HepG2 (cell line): ENCODE results near the gene SLC41A1. TPM values are rescaled to one million over a fixed set of nuclear protein-coding genes. Genes with fewer than 3 reads are reported as not detected.

Experiments
- ATAC-seq: fragments of 200-7000 bp; cut with Tn5 transposase; 3 replicates; pipeline ENCODE4 v1.9.1; 2020; ENCODE audit warnings: mild to moderate bottlenecking, moderate library complexity
- BruUV-seq: library from RNA; stranded (reverse); fragments of 400-500 nt; replicated peaks from 2 replicates; lab custom pipeline; 2021; lab: Mats Ljungman, UMichigan
- CTCF ChIA-PET: fragments of 300-600 bp; formaldehyde crosslinking; extraction: SDS; loops from one replicate; lab custom pipeline; 2021; ENCODE audit warnings: low total read pairs, inconsistent platforms, low intra/inter-chr PET ratio; lab: Yijun Ruan, JAX
- POLR2A ChIA-PET: fragments of 350-600 bp; sonication (Branson Sonifier 250); formaldehyde crosslinking; loops from one replicate; lab custom pipeline; 2020; ENCODE audit warnings: antibody characterized with exemption, inconsistent platforms; lab: Yijun Ruan, JAX
- DNase-seq: peaks from one replicate; pipeline ENCODE4 v3.0.0-alpha.2; 2015; ENCODE audit warnings: low spot score
- FAIRE-seq: peaks from 3 replicates; lab custom pipeline; 2011; peaks lifted over from hg19 to GRCh38; lab: Jason Lieb, UNC
- H2AFZ ChIP-seq: one replicate; pipeline ENCODE4 v1.6.1; 2011; ENCODE audit warnings: low read length, inconsistent platforms
- H3K27ac ChIP-seq: fragments of 300-600 bp; 3 replicates; pipeline ENCODE4 v1.8.0; 2011; ENCODE audit warnings: mixed run types, mild to moderate bottlenecking, mixed read lengths, low read length, inconsistent platforms; ENCODE audit not compliant: insufficient read depth; ENCODE audit errors: extremely low read length
- H3K27me3 ChIP-seq, 2 experiments: fragments of 200-600 bp in 1 of 2; 2 replicates in 1 of 2; 3 replicates in 1 of 2; pipeline versions ENCODE4 v1.6.0 to v1.8.0; 2011; ENCODE audit warnings: low read length in 2 of 2, mild to moderate bottlenecking in 2 of 2, moderate library complexity in 2 of 2, inconsistent platforms in 1 of 2; ENCODE audit not compliant: insufficient read depth in 2 of 2, control insufficient read depth in 1 of 2
- H3K36me3 ChIP-seq, 2 experiments: fragments of 200-600 bp in 1 of 2; replicated peaks in 1 of 2; 2 replicates in 1 of 2; 3 replicates in 1 of 2; pipeline versions ENCODE4 v1.5.1 to v1.8.0; 2011; ENCODE audit warnings: low read length in 2 of 2, inconsistent platforms in 1 of 2; ENCODE audit not compliant: insufficient read depth in 2 of 2, control insufficient read depth in 1 of 2
- H3K4me1 ChIP-seq: 2 replicates; pipeline ENCODE4 v1.5.1; 2012; ENCODE audit warnings: low read length, inconsistent platforms; ENCODE audit not compliant: insufficient read depth
- H3K4me2 ChIP-seq: 2 replicates; pipeline ENCODE4 v1.6.0; 2011; ENCODE audit warnings: low read depth, low read length, inconsistent platforms
- H3K4me3 ChIP-seq, 3 experiments: fragments of 200-600 bp in 1 of 3; sonication (generic), shearing (Covaris generic) in 1 of 3; replicated peaks in 1 of 3; 2 replicates each; pipeline ENCODE4 v1.5.1; 2011 to 2016; ENCODE audit warnings: low read length in 3 of 3, inconsistent platforms in 2 of 3, low read depth in 2 of 3, mild to moderate bottlenecking in 2 of 3, control low read depth in 1 of 3, mixed read lengths in 1 of 3; ENCODE audit not compliant: insufficient read depth in 1 of 3
- H3K79me2 ChIP-seq: one replicate; pipeline ENCODE4 v1.6.1; 2011; ENCODE audit warnings: low read length, inconsistent platforms; ENCODE audit not compliant: insufficient read depth
- H3K9ac ChIP-seq: 2 replicates; pipeline ENCODE4 v1.6.0; 2011; ENCODE audit warnings: mild to moderate bottlenecking, low read depth, low read length, inconsistent platforms; ENCODE audit not compliant: insufficient read depth
- H3K9me3 ChIP-seq: 2 replicates; pipeline ENCODE4 v1.5.1; 2012; ENCODE audit warnings: mild to moderate bottlenecking, low read length
- H4K20me1 ChIP-seq: 2 replicates; pipeline ENCODE4 v1.6.0; 2011; ENCODE audit warnings: inconsistent platforms, mild to moderate bottlenecking, low read length, moderate library complexity; ENCODE audit not compliant: insufficient read depth
- EHMT2 ChIP-seq: fragments of 200-600 bp; sonication (generic); IDR thresholded peaks from 2 replicates; pipeline ENCODE4 v1.7.0; 2017; ENCODE audit warnings: antibody characterized with exemption, low read depth, low read length, borderline replicate concordance
- KLF9 ChIP-seq: IDR thresholded peaks from 2 replicates; pipeline ENCODE4 v1.6.1; 2016; ENCODE audit warnings: low read depth
- MED8 ChIP-seq: sonication (generic); formaldehyde crosslinking; IDR thresholded peaks from 2 replicates; pipeline ENCODE4 v1.8.1; 2023; ENCODE audit warnings: mild to moderate bottlenecking, missing genetic modification reagents; ENCODE audit not compliant: insufficient replicate concordance
- NCOR1 ChIP-seq: fragments of 200-600 bp; sonication (generic); IDR thresholded peaks from 2 replicates; pipeline ENCODE4 v1.7.0; 2017; ENCODE audit warnings: antibody characterized with exemption, low read length, borderline replicate concordance
- NRL ChIP-seq: sonication (generic); formaldehyde crosslinking; IDR thresholded peaks from 2 replicates; pipeline ENCODE4 v1.5.0; 2020; ENCODE audit warnings: missing genetic modification reagents, mild to moderate bottlenecking, moderate library complexity, borderline replicate concordance
- PLRG1 ChIP-seq: fragments of 450-650 bp; conservative IDR thresholded peaks from 2 replicates; pipeline ENCODE4 v1.6.1; 2016
- STAT6 ChIP-seq: sonication (generic); formaldehyde crosslinking; IDR thresholded peaks from 2 replicates; pipeline ENCODE4 v1.4.0; 2020; ENCODE audit warnings: missing genetic modification reagents, mild to moderate bottlenecking, borderline replicate concordance
- TBX2 ChIP-seq: sonication (generic); formaldehyde crosslinking; IDR thresholded peaks from 2 replicates; pipeline ENCODE4 v1.5.0; 2020; ENCODE audit warnings: missing genetic modification reagents, mild to moderate bottlenecking, borderline replicate concordance
- THAP7 ChIP-seq: sonication (generic); formaldehyde crosslinking; IDR thresholded peaks from 2 replicates; pipeline ENCODE4 v1.8.1; 2023; ENCODE audit warnings: mild to moderate bottlenecking, missing genetic modification reagents
- ZMYM2 ChIP-seq: sonication (generic); formaldehyde crosslinking; IDR thresholded peaks from 2 replicates; pipeline ENCODE4 v1.8.0; 2022; ENCODE audit warnings: mild to moderate bottlenecking, missing genetic modification reagents
- ZNF180 ChIP-seq: sonication (generic); formaldehyde crosslinking; IDR thresholded peaks from 2 replicates; pipeline ENCODE4 v1.4.0; 2020; ENCODE audit warnings: low read depth, missing genetic modification reagents, borderline replicate concordance
- ZNF253 ChIP-seq: sonication (generic); formaldehyde crosslinking; IDR thresholded peaks from 2 replicates; pipeline ENCODE4 v1.8.0; 2022; ENCODE audit warnings: mild to moderate bottlenecking, missing genetic modification reagents, borderline replicate concordance
- ZNF33A ChIP-seq: sonication (generic); formaldehyde crosslinking; IDR thresholded peaks from 2 replicates; pipeline ENCODE4 v1.5.1; 2020; ENCODE audit warnings: missing genetic modification reagents, mild to moderate bottlenecking, moderate library complexity, borderline replicate concordance
- ZNF567 ChIP-seq: sonication (generic); formaldehyde crosslinking; IDR thresholded peaks from 2 replicates; pipeline ENCODE4 v1.8.1; 2023; ENCODE audit warnings: mild to moderate bottlenecking, missing genetic modification reagents, borderline replicate concordance
- ZNF720 ChIP-seq: sonication (generic); formaldehyde crosslinking; IDR thresholded peaks from 2 replicates; pipeline ENCODE4 v1.4.0; 2020; ENCODE audit warnings: missing genetic modification reagents
- ZNF776 ChIP-seq: sonication (generic); formaldehyde crosslinking; IDR thresholded peaks from 2 replicates; pipeline ENCODE4 v1.4.0; 2020; ENCODE audit warnings: mild to moderate bottlenecking, missing genetic modification reagents
- in situ Hi-C: cut with HindIII; loops from 2 replicates; pipeline ENCODE4 v1.10.0; 2017; ENCODE audit warnings: low pct_unique_long_range_greater_than_20kb; ENCODE audit not compliant: extremely low pct_ligation_motif_present
- intact Hi-C: fragments of 100-400 bp; cut with micrococcal nuclease; formaldehyde crosslinking; loops from one replicate; pipeline ENCODE4 v1.10.0; 2022; ENCODE audit not compliant: unreplicated experiment
- polyA plus RNA-seq, 8 experiments: library from polyadenylated mRNA; depleted of rRNA in 3 of 8; stranded (reverse) in 7 of 8; unstranded in 1 of 8; fragments of >200 nt; fragmentation: Illumina TruSeq in 4 of 8; extraction: Trizol in 4 of 8; gene quantifications; 2 replicates each; pipeline versions ENCODE4 v1.2.1 to v1.2.3, GENCODE V29; 2011 to 2016; ENCODE audit warnings: low read depth in 4 of 8, missing spikeins in 1 of 8, mixed read lengths in 1 of 8; ENCODE audit not compliant: insufficient read depth in 1 of 8
- total RNA-seq, 5 experiments: library from RNA; depleted of rRNA; stranded (reverse); fragments of >200 nt; fragmentation: Illumina TruSeq; extraction: Trizol; gene quantifications; 2 replicates each; pipeline ENCODE4 v1.2.3, GENCODE V29; 2016; ENCODE audit warnings: low read depth in 1 of 5
- TF ChIP-seq, protein P1 (sequence below): sonication (generic); formaldehyde crosslinking; IDR thresholded peaks from 2 replicates; pipeline ENCODE4 v1.5.1; 2020; ENCODE audit warnings: missing genetic modification reagents, mild to moderate bottlenecking, borderline replicate concordance

Gene SLC41A1
- total and polyA plus RNA-seq, 2 of the 13 experiments (the other 11 are each of a cell fraction or from before 2014, with no cell fraction given): 2.2 to 4.6 TPM

DNA sequence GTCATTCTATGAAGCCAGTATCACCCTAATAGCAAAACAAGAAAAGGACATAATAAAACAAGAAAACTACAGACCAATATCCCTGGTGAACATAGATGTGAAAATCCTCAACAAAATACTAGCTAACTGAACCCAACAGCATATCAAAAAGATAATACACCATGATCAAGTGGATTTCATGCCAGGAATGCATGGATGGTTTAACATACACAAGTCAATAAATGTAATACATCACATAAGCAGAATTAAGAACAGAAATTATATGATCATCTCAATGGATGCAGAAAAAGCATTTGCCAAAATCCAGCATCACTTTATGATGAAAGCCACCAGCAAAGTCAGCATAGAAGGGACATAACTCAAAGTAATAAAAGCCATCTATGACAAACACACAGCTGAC is 43.4 kb upstream of the SLC41A1 start (continued):
- TF ChIP-seq STAT6 (no peak), NRL (CRISPR knock-in tag) (no peak)

GRCh38 chr1:205852969-205853368 is 40.0 kb upstream of the SLC41A1 start:
- TF ChIP-seq ZNF567 (CRISPR knock-in tag) (no peak), KLF9 (CRISPR knock-in tag) (no peak), NCOR1 (no peak), TBX2 (no peak), ZNF720 (CRISPR knock-in tag) (no peak), ZNF253 (CRISPR knock-in tag) (no peak), PLRG1 (no peak), EHMT2 (no peak), MED8 (CRISPR knock-in tag) (no peak), ZNF33A (CRISPR knock-in tag) (no peak), ZNF180 (CRISPR knock-in tag) (no peak), THAP7 (CRISPR knock-in tag) (no peak), ZNF776 (CRISPR knock-in tag) (no peak), ZMYM2 (CRISPR knock-in tag) (no peak)
- TF ChIP-seq, protein P1, sequence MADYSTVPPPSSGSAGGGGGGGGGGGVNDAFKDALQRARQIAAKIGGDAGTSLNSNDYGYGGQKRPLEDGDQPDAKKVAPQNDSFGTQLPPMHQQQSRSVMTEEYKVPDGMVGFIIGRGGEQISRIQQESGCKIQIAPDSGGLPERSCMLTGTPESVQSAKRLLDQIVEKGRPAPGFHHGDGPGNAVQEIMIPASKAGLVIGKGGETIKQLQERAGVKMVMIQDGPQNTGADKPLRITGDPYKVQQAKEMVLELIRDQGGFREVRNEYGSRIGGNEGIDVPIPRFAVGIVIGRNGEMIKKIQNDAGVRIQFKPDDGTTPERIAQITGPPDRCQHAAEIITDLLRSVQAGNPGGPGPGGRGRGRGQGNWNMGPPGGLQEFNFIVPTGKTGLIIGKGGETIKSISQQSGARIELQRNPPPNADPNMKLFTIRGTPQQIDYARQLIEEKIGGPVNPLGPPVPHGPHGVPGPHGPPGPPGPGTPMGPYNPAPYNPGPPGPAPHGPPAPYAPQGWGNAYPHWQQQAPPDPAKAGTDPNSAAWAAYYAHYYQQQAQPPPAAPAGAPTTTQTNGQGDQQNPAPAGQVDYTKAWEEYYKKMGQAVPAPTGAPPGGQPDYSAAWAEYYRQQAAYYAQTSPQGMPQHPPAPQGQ (CRISPR knock-in tag): no peak
- TF ChIP-seq, all 625 proteins: peak for 0
- Histone ChIP-seq H3K4me2 (no peak overlapping the region), H3K9me3 (no peaks in the 10 kb centered on the region), H3K4me1 (no peaks in the 10 kb centered on the region), H3K36me3 (no peaks in the 10 kb centered on the region), H4K20me1 (no peaks in the 10 kb centered on the region), H3K27ac (no peak overlapping the region), H3K9ac (no peak overlapping the region), H2AFZ (no peak overlapping the region), H3K79me2 (no peaks in the 10 kb centered on the region), H3K4me3 (no peak overlapping the region), H3K27me3 (peaks cover 0 to 4% of the 10 kb centered on the region in 2 experiments; a peak in 2 of 5 replicates)
- intact Hi-C loops: no loop called here
- FAIRE-seq (no peak), ATAC-seq (no peak), DNase-seq (no peak)
- in situ Hi-C loops: no loop called here
- BruUV-seq: no TSS peak
- POLR2A ChIA-PET: no interaction called here
- CTCF ChIA-PET: no interaction called here
